Naive thymus-derived CD8-positive, alpha-beta T cell (primary cell): Measurements from ENCODE around the gene SIK3. TPM values are rescaled to one million over a fixed set of nuclear protein-coding genes. Genes with fewer than 3 reads are reported as not detected.
A peak's percentile ranks its signal among the peaks of the same experiment; 100 is the strongest.

Experiments used
- ATAC-seq, 2 donors: fragments of 150-1000 bp; cut with Tn5 transposase in 1 of 2; sonication (Bioruptor Pico), chemical (Tn5 transposase) in 1 of 2; 1 replicate in 1 of 2; 2 replicates in 1 of 2; pipeline ENCODE4 v1.10.0; 2021; ENCODE audit warnings: mild to moderate bottlenecking in 2 of 2, moderate library complexity in 2 of 2
- POLR2A ChIA-PET: fragments of 350-600 bp; sonication (Branson Sonifier 250); formaldehyde crosslinking; loops from one replicate; lab custom pipeline; 2021; ENCODE audit warnings: antibody characterized with exemption; lab: Charles Lee
- DNase-seq, 10 donors: peaks; one replicate each; pipeline versions ENCODE4 v3.0.0 to v3.0.0-alpha.2; 2020 to 2022
- H3K27ac Mint-ChIP-seq, 10 donors: one replicate each; pipeline ENCODE4 v1.8.0; 2020 to 2022; ENCODE audit warnings: mild to moderate bottlenecking in 10 of 10, mixed read lengths in 10 of 10, moderate library complexity in 4 of 10, inconsistent platforms in 1 of 10
- H3K27me3 Mint-ChIP-seq, 5 donors: one replicate each; pipeline ENCODE4 v1.8.0; 2021 to 2022; ENCODE audit warnings: mixed read lengths in 5 of 5
- H3K36me3 Mint-ChIP-seq, 3 donors: one replicate each; pipeline ENCODE4 v1.8.0; 2020 to 2022; ENCODE audit warnings: mixed read lengths in 3 of 3, mild to moderate bottlenecking in 2 of 3, inconsistent platforms in 1 of 3
- H3K4me1 Mint-ChIP-seq, 4 donors: one replicate each; pipeline ENCODE4 v1.8.0; 2021 to 2022; ENCODE audit warnings: mixed read lengths in 4 of 4
- H3K4me3 Mint-ChIP-seq, 10 donors: one replicate each; pipeline ENCODE4 v1.8.0; 2020 to 2022; ENCODE audit warnings: mild to moderate bottlenecking in 10 of 10, mixed read lengths in 10 of 10, moderate library complexity in 6 of 10, inconsistent platforms in 1 of 10
- H3K9me3 Mint-ChIP-seq, 9 donors: one replicate each; pipeline ENCODE4 v1.8.0; 2020 to 2022; ENCODE audit warnings: mixed read lengths in 9 of 9, mild to moderate bottlenecking in 3 of 9, inconsistent platforms in 1 of 9, moderate library complexity in 1 of 9
- polyA plus RNA-seq, 3 donors: library from polyadenylated mRNA; unstranded; fragments of 300-500 nt; fragmentation: Illumina TruSeq; gene quantifications; one replicate each; pipeline ENCODE4 v1.2.3, GENCODE V29; 2021
- total RNA-seq, 8 experiments: library from RNA in 2 of 8; stranded (reverse) in 2 of 8; gene quantifications; one replicate each; pipeline ENCODE4 v1.2.3 and lab custom pipeline; 2021 to 2026

Gene SIK3
- total and polyA plus RNA-seq, 5 experiments from 2014 or later: 14.1 to 69.2 (median 16.2) TPM

DNA sequence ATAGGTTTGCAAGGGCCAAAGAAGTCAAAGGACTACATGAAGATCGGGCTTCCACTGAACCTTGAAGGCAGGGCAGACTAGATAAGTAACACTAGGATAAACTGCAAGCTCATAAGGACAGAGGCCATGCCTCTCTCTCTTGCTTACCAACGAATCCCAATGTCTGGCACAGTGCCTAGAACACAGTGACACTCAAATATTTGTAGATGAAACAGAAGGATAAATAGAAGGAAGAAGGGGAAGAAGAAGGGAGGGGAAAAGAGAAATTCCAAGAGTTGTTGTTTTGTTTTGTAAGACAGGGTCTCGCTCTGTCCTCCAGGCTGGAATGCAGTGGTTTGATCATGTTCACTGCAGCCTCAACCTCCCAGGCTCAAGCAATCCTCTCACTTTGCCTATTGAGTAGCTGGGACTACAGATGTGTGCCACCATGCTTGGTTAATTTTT lies 26.9 kb downstream of the SIK3 start:
- POLR2A ChIA-PET: interaction anchor here (0.6 to 0.7 kb wide), 2 partner anchors 170 to 280 kb away, joined by 3 to 5 read pairs; partner anchors contain the start of gene APOA5
- H3K9me3 Mint-ChIP-seq: no peaks in the 10 kb centered on the region
- DNase-seq (no peak), ATAC-seq (no peak)
- H3K4me3 Mint-ChIP-seq: peak overlapping the region in 1 of 10 donors; percentile 74
- peaks cover 0 to 5% (median 4%) of the 10 kb centered on the region in 3 donors for H3K36me3 Mint-ChIP-seq
- no peaks in the 10 kb centered on the region for H3K27me3 Mint-ChIP-seq
- peak overlapping the region in 3 of 10 donors; percentile 17 to 24 (median 17) for H3K27ac Mint-ChIP-seq
- peaks cover 19 to 77% (median 64%) of the 10 kb centered on the region in 4 donors for H3K4me1 Mint-ChIP-seq

DNA sequence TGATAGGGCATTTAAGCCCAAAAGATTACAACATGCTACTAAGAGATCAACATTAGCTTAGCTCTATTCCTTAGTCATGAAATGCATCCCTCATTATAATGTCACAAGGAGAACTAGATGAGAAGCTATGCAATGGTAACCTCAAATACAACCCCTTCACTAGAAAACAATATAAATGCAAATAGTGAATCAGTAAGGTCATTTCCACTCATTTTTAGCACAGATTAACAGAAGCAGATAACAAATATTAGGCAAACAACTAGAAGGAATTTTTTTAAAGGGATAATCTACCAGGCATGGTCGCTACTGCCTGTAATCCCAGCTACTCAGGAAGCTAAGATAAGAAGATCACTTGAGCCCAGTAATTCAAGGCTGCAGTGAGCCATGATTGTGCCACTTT lies 28.2 kb downstream of the SIK3 start:
- peak overlapping the region in 1 of 10 donors; percentile 2 for H3K4me3 Mint-ChIP-seq
- H3K27me3 Mint-ChIP-seq: no peaks in the 10 kb centered on the region
- ATAC-seq (no peak), DNase-seq (no peak)
- no peaks in the 10 kb centered on the region for H3K9me3 Mint-ChIP-seq
- POLR2A ChIA-PET: no interaction called here
- H3K4me1 Mint-ChIP-seq: peaks cover 16 to 74% (median 62%) of the 10 kb centered on the region in 4 donors
- peaks cover 0 to 6% (median 5%) of the 10 kb centered on the region in 3 donors for H3K36me3 Mint-ChIP-seq
- H3K27ac Mint-ChIP-seq: peak overlapping the region in 2 of 10 donors; percentile 6 to 46

DNA sequence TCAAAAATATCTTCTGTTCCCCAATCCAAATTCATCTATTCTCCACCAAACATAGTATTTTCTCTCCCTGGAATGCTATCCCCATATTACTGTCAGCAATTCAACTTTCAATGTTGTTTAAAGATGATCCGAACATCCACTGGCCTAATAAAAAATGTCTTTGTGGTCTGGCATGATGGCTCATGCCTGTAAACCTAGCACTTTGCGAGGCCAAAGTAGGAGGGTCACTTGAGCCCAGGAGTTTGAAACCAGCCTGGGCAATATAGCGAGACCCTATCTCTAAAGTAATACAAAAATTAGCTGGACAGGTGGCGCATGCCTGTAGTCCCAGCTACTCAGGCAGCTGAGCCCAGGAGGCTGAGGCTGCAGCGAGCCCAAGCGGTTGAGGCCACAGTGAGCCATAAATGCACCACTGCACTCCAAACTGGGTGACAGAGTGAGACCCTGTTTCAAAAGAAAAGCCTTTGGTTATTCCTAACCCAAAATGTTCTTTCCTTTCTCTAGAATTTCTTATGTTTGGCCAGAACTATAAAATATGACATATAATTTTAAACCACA lies 29.8 kb downstream of the SIK3 start:
- no peak for DNase-seq
- peaks cover 14 to 77% (median 65%) of the 10 kb centered on the region in 4 donors for H3K4me1 Mint-ChIP-seq
- peaks cover 0 to 6% (median 5%) of the 10 kb centered on the region in 3 donors for H3K36me3 Mint-ChIP-seq
- no peaks in the 10 kb centered on the region for H3K9me3 Mint-ChIP-seq
- no peaks in the 10 kb centered on the region for H3K27me3 Mint-ChIP-seq
- H3K27ac Mint-ChIP-seq: peak overlapping the region in 1 of 10 donors; percentile 42
- no peak overlapping the region for H3K4me3 Mint-ChIP-seq
- ATAC-seq: peak in 1 of 2 donors; percentile 33
- POLR2A ChIA-PET: no interaction called here

DNA sequence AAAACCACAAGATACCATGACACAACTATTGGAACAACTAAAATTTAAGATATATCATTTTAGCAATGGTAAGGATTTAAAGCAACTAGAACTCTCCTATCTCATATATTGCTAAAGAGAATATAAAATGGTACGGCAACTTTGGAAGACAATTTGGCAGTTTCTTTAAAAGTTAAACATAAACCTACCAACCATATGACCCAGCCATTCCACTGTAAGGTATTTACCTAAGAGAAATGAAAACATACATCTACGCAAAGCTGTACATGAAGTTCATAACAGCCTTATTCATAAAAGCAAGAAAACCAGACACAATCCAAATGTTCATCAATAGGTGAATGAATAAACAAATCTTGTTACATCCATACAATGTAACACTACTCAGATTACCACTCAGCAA lies 31.3 kb downstream of the SIK3 start:
- Mint-ChIP-seq H3K36me3 (peaks cover 0 to 6% (median 5%) of the 10 kb centered on the region in 3 donors), H3K9me3 (no peaks in the 10 kb centered on the region), H3K27ac (peak overlapping the region in 1 of 10 donors; percentile 3), H3K4me1 (peaks cover 17 to 79% (median 64%) of the 10 kb centered on the region in 4 donors), H3K27me3 (no peaks in the 10 kb centered on the region), H3K4me3 (no peak overlapping the region)
- DNase-seq: no peak
- no peak for ATAC-seq
- POLR2A ChIA-PET: no interaction called here

DNA sequence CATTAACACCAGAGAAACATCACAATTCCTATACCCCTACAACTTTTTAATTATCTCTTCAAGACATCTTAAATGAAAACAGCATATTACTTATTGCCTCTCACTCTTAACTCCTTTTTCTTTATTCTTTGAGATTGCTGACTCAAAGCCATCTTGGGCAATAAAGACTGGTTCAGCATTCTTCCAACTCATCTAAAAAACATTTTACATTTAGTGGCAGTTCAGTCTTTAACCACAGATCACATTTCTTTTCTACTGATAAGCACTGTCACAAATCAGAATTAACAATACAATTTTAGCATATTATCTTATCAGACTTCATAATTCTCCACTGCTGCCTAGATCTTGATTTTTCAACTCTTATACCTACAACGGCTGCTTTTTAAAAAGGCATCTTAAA lies 34.0 kb downstream of the SIK3 start:
- H3K4me1 Mint-ChIP-seq: peaks cover 23 to 82% (median 67%) of the 10 kb centered on the region in 4 donors
- peaks cover 0 to 6% (median 2%) of the 10 kb centered on the region in 3 donors for H3K36me3 Mint-ChIP-seq
- ATAC-seq: no peak
- H3K27ac Mint-ChIP-seq: peak overlapping the region in 4 of 10 donors; percentile 53 to 75 (median 60)
- H3K9me3 Mint-ChIP-seq: no peaks in the 10 kb centered on the region
- POLR2A ChIA-PET: no interaction called here
- H3K4me3 Mint-ChIP-seq: peak overlapping the region in 2 of 10 donors; percentile 7 to 15
- DNase-seq: no peak
- no peaks in the 10 kb centered on the region for H3K27me3 Mint-ChIP-seq

GRCh38 chr11:117062498-117062897 lies 35.7 kb downstream of the SIK3 start:
- peaks cover 31 to 84% (median 71%) of the 10 kb centered on the region in 4 donors for H3K4me1 Mint-ChIP-seq
- POLR2A ChIA-PET: interaction anchor here (0.5 to 1.1 kb wide), 2 partner anchors 43 to 146 kb away, joined by 3 read pairs; no protein-coding TSS in a partner anchor
- DNase-seq: no peak
- no peak overlapping the region for H3K4me3 Mint-ChIP-seq
- H3K36me3 Mint-ChIP-seq: peaks cover 0 to 6% (median 6%) of the 10 kb centered on the region in 3 donors
- H3K27me3 Mint-ChIP-seq: no peaks in the 10 kb centered on the region
- H3K27ac Mint-ChIP-seq: peak overlapping the region in 2 of 10 donors; percentile 5 to 65
- H3K9me3 Mint-ChIP-seq: no peaks in the 10 kb centered on the region
- ATAC-seq: no peak

DNA sequence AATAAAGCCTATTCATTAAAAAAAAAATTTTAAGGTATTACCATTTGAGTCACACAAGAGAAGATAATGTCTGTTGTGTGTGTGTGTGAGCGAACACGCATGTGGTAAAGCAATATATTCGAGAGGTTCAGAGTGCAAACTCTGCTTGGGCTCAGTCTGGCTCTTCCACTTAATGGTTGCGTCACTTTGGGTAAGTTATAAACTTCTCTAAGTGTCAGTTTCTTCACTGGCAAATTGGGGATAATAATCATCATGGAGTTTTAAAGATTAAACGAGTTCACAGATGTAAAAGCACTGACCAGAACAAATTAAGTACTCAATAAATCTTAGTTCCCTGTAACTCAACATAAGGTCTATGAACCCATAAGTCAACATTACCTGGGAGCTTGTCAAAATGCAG lies 37.0 kb downstream of the SIK3 start:
- Mint-ChIP-seq H3K9me3 (no peaks in the 10 kb centered on the region), H3K27me3 (no peaks in the 10 kb centered on the region), H3K4me3 (no peak overlapping the region), H3K36me3 (peaks cover 4 to 6% (median 5%) of the 10 kb centered on the region in 3 donors), H3K4me1 (peaks cover 31 to 79% (median 62%) of the 10 kb centered on the region in 4 donors), H3K27ac (peak overlapping the region in 1 of 10 donors; percentile 27)
- no peak for ATAC-seq
- no peak for DNase-seq
- POLR2A ChIA-PET: no interaction called here

DNA sequence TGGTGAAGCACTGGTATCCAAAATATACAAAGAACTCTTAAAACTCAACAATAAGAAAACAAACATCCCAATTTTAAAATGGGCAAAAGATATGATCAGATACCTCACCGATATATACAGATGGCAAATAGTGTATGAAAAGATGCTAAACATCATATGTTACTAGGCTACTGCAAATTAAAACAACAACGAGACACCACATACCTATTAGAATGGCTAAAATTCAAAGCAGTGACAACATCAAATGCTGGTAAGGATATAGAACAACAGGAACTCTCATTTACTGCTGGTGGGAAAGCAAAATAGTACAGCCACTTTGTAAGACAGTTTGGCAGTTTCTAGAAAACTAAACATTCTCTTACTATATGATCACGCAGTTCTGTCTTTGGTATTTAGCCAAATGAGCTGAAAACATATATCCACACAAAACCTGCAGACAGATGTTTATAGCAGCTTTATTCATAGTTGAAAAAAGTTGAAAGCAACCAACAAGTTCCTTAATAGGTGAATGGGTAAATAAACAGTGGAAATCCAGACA lies 38.5 kb downstream of the SIK3 start:
- Mint-ChIP-seq H3K4me1 (peaks cover 32 to 78% (median 60%) of the 10 kb centered on the region in 4 donors), H3K27me3 (no peaks in the 10 kb centered on the region), H3K9me3 (no peaks in the 10 kb centered on the region), H3K36me3 (peaks cover 4 to 10% (median 5%) of the 10 kb centered on the region in 3 donors), H3K27ac (peak overlapping the region in 3 of 10 donors; percentile 17 to 53 (median 27)), H3K4me3 (no peak overlapping the region)
- POLR2A ChIA-PET: no interaction called here
- DNase-seq (no peak), ATAC-seq (peak in 1 of 2 donors; percentile 20)

DNA sequence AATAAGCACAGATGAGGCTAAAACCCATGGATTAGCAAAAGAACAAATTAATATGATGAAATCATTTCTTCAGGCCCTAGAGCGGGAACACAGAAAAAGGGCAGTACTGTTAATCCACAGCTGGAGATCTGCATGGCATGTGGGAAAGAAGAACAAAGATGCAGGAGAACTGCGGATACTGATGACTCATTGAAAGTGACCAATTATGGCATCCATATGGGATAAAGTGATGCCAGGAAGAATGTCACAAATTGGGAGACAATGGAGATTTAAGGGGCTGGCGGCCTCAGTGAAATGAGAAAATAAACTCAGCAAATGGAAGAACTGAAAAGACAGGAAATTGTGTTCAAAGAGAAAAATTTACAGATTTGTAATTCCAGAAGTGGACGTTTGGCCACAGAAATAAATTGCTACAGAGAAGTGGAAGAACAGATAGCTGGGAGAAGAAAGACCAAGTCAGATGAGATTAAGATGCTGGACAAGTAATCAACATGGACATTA lies 39.4 kb downstream of the SIK3 start:
- no peak overlapping the region for H3K4me3 Mint-ChIP-seq
- DNase-seq (no peak), ATAC-seq (no peak)
- H3K27me3 Mint-ChIP-seq: no peaks in the 10 kb centered on the region
- peaks cover 34 to 76% (median 59%) of the 10 kb centered on the region in 4 donors for H3K4me1 Mint-ChIP-seq
- no peaks in the 10 kb centered on the region for H3K9me3 Mint-ChIP-seq
- peak overlapping the region in 3 of 10 donors; percentile 17 to 64 (median 22) for H3K27ac Mint-ChIP-seq
- H3K36me3 Mint-ChIP-seq: peaks cover 4 to 11% (median 10%) of the 10 kb centered on the region in 3 donors
- POLR2A ChIA-PET: no interaction called here

DNA sequence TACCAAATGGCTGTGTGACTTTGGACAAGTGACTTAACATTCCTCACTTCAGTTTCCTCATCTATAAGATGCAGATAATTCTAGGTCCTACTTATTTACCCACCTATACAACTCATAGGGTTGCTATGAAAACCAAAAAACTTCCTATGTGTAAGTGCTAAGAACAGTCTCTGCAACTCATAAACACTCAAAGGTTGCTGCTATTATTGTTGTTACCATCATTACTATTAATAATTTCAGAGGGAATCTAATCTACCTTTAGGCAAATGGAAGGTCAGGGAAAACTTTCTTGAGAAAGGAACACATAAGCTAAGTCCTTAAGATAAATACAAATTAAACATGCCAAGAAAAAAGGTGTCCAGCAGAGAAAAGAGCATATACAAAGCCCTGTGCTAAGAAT lies 40.5 kb downstream of the SIK3 start:
- ATAC-seq (no peak), DNase-seq (no peak)
- H3K4me1 Mint-ChIP-seq: peaks cover 31 to 68% (median 51%) of the 10 kb centered on the region in 4 donors
- no peak overlapping the region for H3K4me3 Mint-ChIP-seq
- no peaks in the 10 kb centered on the region for H3K27me3 Mint-ChIP-seq
- POLR2A ChIA-PET: no interaction called here
- peaks cover 4 to 11% (median 10%) of the 10 kb centered on the region in 3 donors for H3K36me3 Mint-ChIP-seq
- peak overlapping the region in 1 of 10 donors; percentile 15 for H3K27ac Mint-ChIP-seq
- H3K9me3 Mint-ChIP-seq: no peaks in the 10 kb centered on the region

DNA sequence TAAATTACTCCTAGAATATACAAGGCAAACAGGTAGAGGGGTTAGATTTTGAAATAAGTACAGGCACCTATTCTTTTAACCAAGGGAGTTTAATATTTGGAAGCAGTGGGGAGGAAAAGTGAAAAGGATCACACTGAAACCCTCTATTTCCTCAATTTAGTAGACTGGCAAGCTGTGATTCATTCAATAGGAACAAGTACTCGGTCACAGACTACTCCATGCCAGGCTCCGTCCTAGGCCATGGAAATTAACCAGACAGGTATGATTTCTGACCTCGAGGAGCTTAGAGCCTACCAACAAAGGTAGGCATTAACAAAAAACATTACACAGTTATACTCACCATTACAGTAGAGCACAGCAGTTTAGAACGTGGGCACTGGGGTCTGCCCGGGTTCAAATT lies 40.9 kb downstream of the SIK3 start:
- Mint-ChIP-seq H3K36me3 (peaks cover 4 to 11% (median 10%) of the 10 kb centered on the region in 3 donors), H3K4me1 (peaks cover 31 to 66% (median 50%) of the 10 kb centered on the region in 4 donors)
- POLR2A ChIA-PET: no interaction called here

GRCh38 chr11:117055469-117055868 lies 42.8 kb downstream of the SIK3 start:
- Mint-ChIP-seq H3K36me3 (peaks cover 4 to 15% (median 10%) of the 10 kb centered on the region in 3 donors), H3K27me3 (no peaks in the 10 kb centered on the region), H3K4me3 (no peak overlapping the region), H3K4me1 (peaks cover 27 to 61% (median 48%) of the 10 kb centered on the region in 4 donors), H3K9me3 (no peaks in the 10 kb centered on the region), H3K27ac (peak overlapping the region in 2 of 10 donors; percentile 30 to 82)
- ATAC-seq (no peak), DNase-seq (no peak)
- POLR2A ChIA-PET: no interaction called here

More for the DNA sequence above, 40.9 kb downstream of the SIK3 start:
- Mint-ChIP-seq H3K4me3 (no peak overlapping the region), H3K9me3 (no peaks in the 10 kb centered on the region), H3K27me3 (no peaks in the 10 kb centered on the region), H3K27ac (no peak overlapping the region)
- no peak for ATAC-seq
- DNase-seq: no peak

DNA sequence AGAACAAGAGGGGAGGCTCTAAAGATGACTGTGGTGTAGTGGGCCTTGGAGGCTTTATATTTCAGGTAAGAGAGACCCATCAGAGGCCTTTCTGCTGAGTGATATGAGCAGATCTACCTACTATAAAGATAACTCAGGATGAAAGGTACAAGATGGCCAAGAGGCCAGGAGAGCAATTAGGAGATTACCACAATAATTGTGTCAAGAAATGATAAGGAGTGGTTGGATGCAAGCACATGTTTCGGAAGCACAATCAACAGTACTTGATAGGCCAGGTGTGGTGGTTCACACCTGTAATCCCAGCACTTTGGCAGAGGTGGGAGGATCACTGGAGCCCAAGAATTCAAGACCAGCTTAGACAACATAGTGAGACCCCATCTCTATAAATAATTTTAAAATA lies 43.8 kb downstream of the SIK3 start:
- peak overlapping the region in 3 of 10 donors; percentile 1 to 42 (median 9) for H3K27ac Mint-ChIP-seq
- POLR2A ChIA-PET: no interaction called here

More for the DNA sequence above, 43.8 kb downstream of the SIK3 start:
- DNase-seq: no peak
- ATAC-seq: no peak
- Mint-ChIP-seq H3K4me3 (no peak overlapping the region), H3K36me3 (peaks cover 4 to 16% (median 10%) of the 10 kb centered on the region in 3 donors), H3K9me3 (no peaks in the 10 kb centered on the region), H3K27me3 (no peaks in the 10 kb centered on the region), H3K4me1 (peaks cover 18 to 51% (median 38%) of the 10 kb centered on the region in 4 donors)
